HG02623 (cell line): Measurements from ENCODE around the gene BICC1.

Experiments used
- ATAC-seq: cut with Tn5 transposase; IDR thresholded peaks from one replicate; pipeline ENCODE4 v1.9.1; 2021; ENCODE audit warnings: moderate library complexity; ENCODE audit not compliant: unreplicated experiment

The BICC1 gene

GRCh38 chr10:58773944-58774343 lies 261.3 kb downstream of the BICC1 start:
- ATAC-seq, result no peak

- no peak for ATAC-seq
Observed at GRCh38 chr10:58775960-58776567, 263.4 kb downstream of the BICC1 start.

- no peak for ATAC-seq
Observed at GRCh38 chr10:58776568-58777318, 264.1 kb downstream of the BICC1 start.

GRCh38 chr10:58778966-58779365 lies 266.3 kb downstream of the BICC1 start:
- ATAC-seq, result no peak

- ATAC-seq, result no peak
Observed at GRCh38 chr10:58779594-58779993, 266.9 kb downstream of the BICC1 start.

GRCh38 chr10:58780476-58780875 lies 267.8 kb downstream of the BICC1 start:
- ATAC-seq, result no peak

- no peak for ATAC-seq
Observed at GRCh38 chr10:58781873-58782488, 269.3 kb downstream of the BICC1 start.

- ATAC-seq, result no peak
Observed at GRCh38 chr10:58782876-58783851, 270.5 kb downstream of the BICC1 start.

- no peak for ATAC-seq
Observed at GRCh38 chr10:58784361-58784760, 271.7 kb downstream of the BICC1 start.

- no peak for ATAC-seq
Observed at GRCh38 chr10:58785354-58785753, 272.7 kb downstream of the BICC1 start.

GRCh38 chr10:58791137-58791536 lies 278.5 kb downstream of the BICC1 start:
- ATAC-seq, result no peak

- no peak for ATAC-seq
Observed at GRCh38 chr10:58795560-58795959, 282.9 kb downstream of the BICC1 start.

GRCh38 chr10:58796242-58796641 lies 283.6 kb downstream of the BICC1 start:
- ATAC-seq, result no peak

- ATAC-seq, result no peak
Observed at GRCh38 chr10:58796824-58797223, 284.2 kb downstream of the BICC1 start.

GRCh38 chr10:58797356-58797755 lies 284.7 kb downstream of the BICC1 start:
- no peak for ATAC-seq

- no peak for ATAC-seq
Observed at GRCh38 chr10:58802047-58802446, 289.4 kb downstream of the BICC1 start.

- ATAC-seq, result no peak
Observed at GRCh38 chr10:58806323-58806722, 293.7 kb downstream of the BICC1 start.

- no peak for ATAC-seq
Observed at GRCh38 chr10:58806970-58807628, 294.4 kb downstream of the BICC1 start.

GRCh38 chr10:58807629-58808022 lies 295.0 kb downstream of the BICC1 start:
- ATAC-seq, result no peak

GRCh38 chr10:58810751-58811150 lies 298.1 kb downstream of the BICC1 start:
- ATAC-seq, result no peak

GRCh38 chr10:58813573-58813972 lies 300.9 kb downstream of the BICC1 start:
- no peak for ATAC-seq
